ENCODE results near the gene COQ8A.
"Not testable (repeated sequence)": the region's sequence is repeated elsewhere in the genome, so short reads cannot be mapped to it uniquely, and the experiment has no call there.

Gene COQ8A

GRCh38 chr1:226953175-226953800, 13.2 kb downstream of the COQ8A start:
- DNase-seq (ENCODE audit: low read depth) = no peak

- no peak for DNase-seq (ENCODE audit: low read depth)
These were observed 14.2 kb downstream of the COQ8A start for GRCh38 chr1:226954337-226954736.

- DNase-seq (ENCODE audit: low read depth) = no peak
These were observed 14.7 kb downstream of the COQ8A start for GRCh38 chr1:226954777-226955176.

GRCh38 chr1:226955857-226956256, 15.8 kb downstream of the COQ8A start:
- not testable (repeated sequence) for DNase-seq (ENCODE audit: low read depth)

- no peak for DNase-seq (ENCODE audit: low read depth)
These were observed 17.0 kb downstream of the COQ8A start for GRCh38 chr1:226956942-226957713.

- DNase-seq (ENCODE audit: low read depth) = no peak
These were observed 17.6 kb downstream of the COQ8A start for GRCh38 chr1:226957714-226958113.

GRCh38 chr1:226958300-226958699, 18.2 kb downstream of the COQ8A start:
- DNase-seq (ENCODE audit: low read depth) = no peak

GRCh38 chr1:226960256-226960655, 20.2 kb downstream of the COQ8A start:
- DNase-seq (ENCODE audit: low read depth) = no peak

- DNase-seq (ENCODE audit: low read depth) = no peak
These were observed 21.1 kb downstream of the COQ8A start for GRCh38 chr1:226960944-226961765.

- DNase-seq (ENCODE audit: low read depth) = no peak
These were observed 22.6 kb downstream of the COQ8A start for GRCh38 chr1:226962421-226963391.

GRCh38 chr1:226964068-226964425, 24.0 kb downstream of the COQ8A start:
- no peak for DNase-seq (ENCODE audit: low read depth)

GRCh38 chr1:226964611-226965486, 24.8 kb downstream of the COQ8A start:
- no peak for DNase-seq (ENCODE audit: low read depth)

GRCh38 chr1:226965581-226966440, 25.7 kb downstream of the COQ8A start:
- no peak for DNase-seq (ENCODE audit: low read depth)

GRCh38 chr1:226966683-226967082, 26.6 kb downstream of the COQ8A start:
- no peak for DNase-seq (ENCODE audit: low read depth)

GRCh38 chr1:226967665-226968064, 27.6 kb downstream of the COQ8A start:
- no peak for DNase-seq (ENCODE audit: low read depth)

- DNase-seq (ENCODE audit: low read depth) = no peak
These were observed 31.7 kb downstream of the COQ8A start for GRCh38 chr1:226971765-226972164.

- DNase-seq (ENCODE audit: low read depth) = no peak
These were observed 32.8 kb downstream of the COQ8A start for GRCh38 chr1:226972931-226973330.

- DNase-seq (ENCODE audit: low read depth) = no peak
These were observed 33.3 kb downstream of the COQ8A start for GRCh38 chr1:226973371-226973897.

GRCh38 chr1:226973898-226974543, 33.9 kb downstream of the COQ8A start:
- no peak for DNase-seq (ENCODE audit: low read depth)
